8988T (cell line): Measurements from ENCODE around the gene IL10RA.
"Not testable (repeated sequence)": the region's sequence is repeated elsewhere in the genome, so short reads cannot be mapped to it uniquely, and the experiment has no call there.

Experiments
- DNase-seq: peaks from one replicate; pipeline ENCODE4 v3.0.0; 2011

IL10RA gene

GRCh38 chr11:117993988-117994745, 8.0 kb downstream of the IL10RA start:
- no peak for DNase-seq

GRCh38 chr11:117995472-117995871, 9.3 kb downstream of the IL10RA start:
- DNase-seq, result no peak

GRCh38 chr11:117996058-117996457, 9.9 kb downstream of the IL10RA start:
- DNase-seq, result no peak

GRCh38 chr11:117997406-117997805, 11.2 kb downstream of the IL10RA start:
- DNase-seq, result no peak

- DNase-seq, result no peak
Measured at GRCh38 chr11:117997823-117998579, 11.8 kb downstream of the IL10RA start.

GRCh38 chr11:117998664-117999353, 12.6 kb downstream of the IL10RA start:
- no peak for DNase-seq

GRCh38 chr11:117999354-117999993, 13.3 kb downstream of the IL10RA start:
- no peak for DNase-seq

- DNase-seq, result no peak
Measured at GRCh38 chr11:118000067-118000849, 14.1 kb downstream of the IL10RA start.

- no peak for DNase-seq
Measured at GRCh38 chr11:118000850-118001228, 14.6 kb downstream of the IL10RA start.

GRCh38 chr11:118001494-118001971, 15.3 kb downstream of the IL10RA start:
- no peak for DNase-seq

GRCh38 chr11:118002010-118002540, 15.9 kb downstream of the IL10RA start:
- no peak for DNase-seq

GRCh38 chr11:118002541-118003423, 16.6 kb downstream of the IL10RA start:
- no peak for DNase-seq

- no peak for DNase-seq
Measured at GRCh38 chr11:118003456-118003855, 17.3 kb downstream of the IL10RA start.

- DNase-seq, result no peak
Measured at GRCh38 chr11:118004543-118005223, 18.5 kb downstream of the IL10RA start.

- no peak for DNase-seq
Measured at GRCh38 chr11:118005224-118006152, 19.3 kb downstream of the IL10RA start.

GRCh38 chr11:118006153-118006534, 19.9 kb downstream of the IL10RA start:
- no peak for DNase-seq

GRCh38 chr11:118007040-118007439, 20.8 kb downstream of the IL10RA start:
- DNase-seq, result no peak

GRCh38 chr11:118007563-118008270, 21.5 kb downstream of the IL10RA start:
- DNase-seq, result not testable (repeated sequence)
